NOMO-1 treated with DMSO at 0.1 percent for 48 hours (cell line): ENCODE measurements around the gene MYOZ1.
A peak's percentile ranks its signal among the peaks of the same experiment; 100 is the strongest.
"Not testable (repeated sequence)": the region's sequence is repeated elsewhere in the genome, so short reads cannot be mapped to it uniquely, and the experiment has no call there.

ENCODE experiments used
- DNase-seq: peaks from one replicate; lab custom pipeline; 2025; ENCODE audit not compliant: unreplicated experiment; lab: John Stamatoyannopoulos, UW

Gene MYOZ1

DNA sequence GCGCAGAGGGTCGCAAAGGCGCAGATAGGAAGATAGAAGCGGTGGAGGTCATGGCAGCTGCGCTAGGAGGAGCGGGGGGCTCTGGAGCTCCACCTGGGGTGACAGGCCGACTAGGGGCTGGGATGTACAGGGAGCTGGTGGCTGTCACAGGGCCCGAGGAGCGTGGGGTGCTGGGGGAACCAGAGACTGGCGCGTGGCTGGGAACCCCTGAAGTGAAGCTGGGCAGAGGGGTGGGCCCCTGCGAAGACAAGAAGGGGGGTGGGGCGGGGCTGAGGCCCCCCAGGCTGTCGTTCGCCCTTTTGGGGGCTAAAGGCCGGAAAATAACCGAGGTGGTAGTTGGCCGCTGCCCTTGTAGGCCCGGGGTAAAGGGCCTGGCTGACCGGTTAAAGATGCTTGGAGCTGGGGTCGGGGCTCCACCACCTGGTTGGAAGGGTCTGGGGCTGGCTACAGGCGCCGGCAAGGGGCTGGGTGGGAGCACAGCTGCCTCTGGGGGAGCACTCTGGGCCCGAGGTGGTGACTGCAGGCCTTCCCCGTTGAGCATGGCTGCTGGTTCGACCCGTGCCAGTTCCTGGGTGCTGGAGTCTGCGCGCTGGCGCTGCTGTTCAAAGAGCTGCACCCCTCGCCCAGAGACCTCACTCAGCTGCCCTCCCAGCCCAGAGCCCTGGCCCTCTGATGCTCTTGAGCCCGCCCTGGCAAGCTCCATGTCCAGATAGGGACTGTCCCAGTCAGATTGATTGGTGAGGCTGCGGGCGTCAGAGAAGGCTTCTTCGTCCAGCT, 6.8 kb upstream of the MYOZ1 start:
- no peak for DNase-seq

GRCh38 chr10:73647211-73647874, 6.1 kb upstream of the MYOZ1 start:
- no peak for DNase-seq

DNA sequence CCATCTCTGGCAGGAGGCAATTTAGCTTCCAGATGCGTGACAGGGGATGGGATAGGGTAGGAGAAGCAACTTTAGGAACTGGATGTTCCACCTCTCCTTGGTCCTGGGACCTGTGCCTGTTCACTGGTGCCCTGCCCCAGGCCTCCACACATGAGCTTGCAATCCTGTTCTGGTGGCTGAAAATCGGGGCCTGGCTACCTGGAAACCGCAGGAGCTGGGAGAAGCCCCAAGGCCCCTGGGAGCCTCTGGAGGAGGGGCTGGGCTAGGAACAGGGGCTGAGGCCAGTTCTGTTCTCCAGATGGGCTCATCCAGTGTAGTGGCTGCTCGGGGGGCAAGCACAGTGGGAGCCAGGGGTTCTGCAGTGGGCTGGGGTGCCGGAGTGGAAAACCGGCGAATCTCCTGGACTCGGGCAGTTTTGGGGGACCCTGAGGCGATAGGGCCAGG, 5.3 kb upstream of the MYOZ1 start:
- DNase-seq: no peak

- DNase-seq: peak; percentile 29
These were observed 4.0 kb upstream of the MYOZ1 start for GRCh38 chr10:73645251-73645650.

DNA sequence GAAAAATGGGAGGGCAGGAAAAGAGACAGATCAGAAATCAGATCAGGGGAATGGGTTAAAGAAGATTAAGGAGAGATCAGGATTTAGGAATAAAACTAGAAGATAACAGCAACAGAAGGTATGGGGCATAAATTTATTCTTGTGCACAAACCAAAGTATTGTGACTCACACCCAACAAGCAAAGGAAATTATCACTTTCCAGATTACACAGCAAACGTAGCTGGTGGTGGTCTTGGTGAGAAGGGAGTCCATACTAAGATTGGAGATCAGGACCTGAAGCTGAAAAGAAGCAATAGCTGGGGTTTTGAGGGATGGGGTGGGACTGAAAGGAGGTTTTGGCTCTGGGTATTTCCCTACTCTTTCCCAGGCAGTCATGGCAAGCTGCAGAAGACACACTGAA, 3.5 kb upstream of the MYOZ1 start:
- DNase-seq: no peak

DNA sequence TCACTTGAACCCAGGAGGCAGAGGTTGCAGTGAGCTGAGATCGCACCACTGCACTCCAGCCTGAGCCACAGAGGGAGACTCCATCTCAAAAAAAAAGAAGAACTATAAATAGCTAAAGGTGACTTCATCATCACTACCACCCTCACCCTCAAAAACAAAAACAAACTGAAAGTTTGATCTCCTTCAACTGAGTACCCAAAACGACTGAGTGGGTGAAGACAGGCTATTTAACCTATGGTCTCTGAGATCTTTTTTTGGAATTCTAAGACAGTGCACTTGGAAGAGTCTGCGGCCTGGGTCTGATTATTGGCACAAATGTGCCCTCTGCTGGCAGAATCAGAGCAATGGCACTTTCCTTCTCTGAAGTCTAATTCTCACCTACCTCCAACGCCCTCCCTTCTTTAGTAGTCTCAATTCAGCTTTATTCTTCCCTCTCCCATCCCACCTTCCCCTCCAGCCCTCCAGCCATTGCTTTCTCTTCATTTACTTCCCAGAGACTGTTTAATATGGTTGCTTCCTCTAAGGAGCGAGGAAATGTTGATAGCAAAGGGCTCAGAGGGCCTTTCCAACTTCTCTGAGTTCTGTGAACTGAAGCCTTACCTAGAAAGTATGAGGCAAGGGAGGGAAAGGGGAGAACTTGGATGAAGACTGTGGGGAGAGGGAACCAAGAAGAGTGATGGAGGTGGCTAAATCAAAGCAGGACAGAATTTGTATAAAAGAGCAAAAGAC, 2.9 kb upstream of the MYOZ1 start:
- peak; percentile 66 for DNase-seq

DNA sequence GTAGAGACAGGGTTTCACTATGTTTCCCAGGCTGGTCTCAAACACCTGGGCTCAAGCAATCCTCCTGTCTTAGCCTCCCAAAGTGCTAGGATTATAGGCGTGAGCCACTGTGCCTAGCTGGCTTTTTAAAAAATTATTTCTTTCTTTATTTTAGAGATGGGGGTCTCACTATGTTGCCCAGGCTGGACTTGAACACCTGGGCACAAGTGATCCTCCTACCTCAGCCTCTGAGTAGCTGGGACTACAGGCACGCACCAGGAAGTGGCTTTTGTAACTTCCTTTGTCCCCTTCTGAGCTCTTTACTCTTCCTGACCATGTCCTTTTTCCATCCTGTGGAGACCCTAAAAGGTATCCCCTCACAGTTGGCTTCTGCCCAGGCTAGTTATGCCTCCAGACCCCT, 2.1 kb upstream of the MYOZ1 start:
- DNase-seq: no peak

- no peak for DNase-seq
These were observed 2.0 kb downstream of the MYOZ1 start for GRCh38 chr10:73639286-73639685.

- no peak for DNase-seq
These were observed 5.5 kb downstream of the MYOZ1 start for GRCh38 chr10:73635781-73636180.

DNA sequence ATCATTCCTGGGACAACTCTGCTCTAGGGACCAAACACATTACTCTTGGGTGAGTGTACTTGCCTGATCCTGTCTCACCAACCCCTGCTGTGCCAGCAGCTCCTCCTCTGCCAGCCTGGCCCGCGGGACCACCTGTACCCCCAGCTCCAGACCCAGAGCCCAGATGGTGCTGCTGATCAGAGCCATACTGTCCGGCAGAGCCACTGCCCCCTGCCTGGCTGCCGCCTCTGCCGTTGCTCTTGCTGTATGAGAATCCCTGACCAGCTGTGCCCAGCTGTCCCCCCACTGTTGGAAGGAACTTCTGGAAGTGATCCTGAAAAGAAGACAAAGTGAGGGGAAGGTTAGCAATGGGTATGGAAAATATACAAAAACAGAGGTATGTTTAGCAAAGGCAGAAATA, 6.9 kb downstream of the MYOZ1 start:
- no peak for DNase-seq

DNA sequence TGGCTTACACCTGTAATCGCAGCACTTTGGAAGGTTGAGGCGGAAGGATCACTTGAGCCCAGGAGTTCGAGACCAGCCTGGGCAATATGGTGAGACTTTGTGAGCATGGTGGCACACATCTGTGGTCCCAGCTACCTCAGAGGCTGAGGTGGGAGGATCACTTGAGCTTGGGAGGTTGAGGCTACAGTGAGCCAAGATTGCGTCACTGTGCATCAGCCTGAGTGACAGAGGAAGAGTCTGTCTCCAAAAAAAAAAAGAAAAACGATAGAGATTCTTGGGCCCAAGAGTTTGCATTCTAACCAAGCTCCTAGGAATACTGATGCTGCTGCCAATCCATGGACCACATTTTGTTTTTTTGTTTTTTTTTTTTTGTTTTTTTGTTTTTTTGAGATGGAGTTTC, 12.1 kb downstream of the MYOZ1 start:
- DNase-seq: no peak

GRCh38 chr10:73628405-73628804, 12.9 kb downstream of the MYOZ1 start:
- no peak for DNase-seq

DNA sequence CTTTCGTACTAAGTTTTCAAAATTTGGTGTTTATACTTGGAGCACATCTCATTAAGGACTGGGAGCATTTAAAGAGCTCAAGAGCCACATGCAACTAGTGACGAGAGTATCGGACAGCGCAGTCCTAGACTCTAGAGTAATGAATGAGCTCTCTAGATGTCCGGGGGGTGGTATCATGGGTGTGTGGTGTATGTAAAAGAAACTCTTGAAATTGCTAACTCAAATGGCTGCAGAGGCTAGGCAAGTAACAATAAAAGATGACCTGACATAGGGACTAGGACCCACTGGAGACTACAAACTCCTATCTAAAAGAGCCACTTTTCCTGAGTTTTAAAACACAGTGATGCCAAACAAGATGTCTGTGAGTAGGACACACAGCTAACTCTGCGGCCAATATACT, 14.0 kb downstream of the MYOZ1 start:
- DNase-seq: no peak

- peak; percentile 97 for DNase-seq
These were observed 15.2 kb downstream of the MYOZ1 start for GRCh38 chr10:73625884-73626752.

DNA sequence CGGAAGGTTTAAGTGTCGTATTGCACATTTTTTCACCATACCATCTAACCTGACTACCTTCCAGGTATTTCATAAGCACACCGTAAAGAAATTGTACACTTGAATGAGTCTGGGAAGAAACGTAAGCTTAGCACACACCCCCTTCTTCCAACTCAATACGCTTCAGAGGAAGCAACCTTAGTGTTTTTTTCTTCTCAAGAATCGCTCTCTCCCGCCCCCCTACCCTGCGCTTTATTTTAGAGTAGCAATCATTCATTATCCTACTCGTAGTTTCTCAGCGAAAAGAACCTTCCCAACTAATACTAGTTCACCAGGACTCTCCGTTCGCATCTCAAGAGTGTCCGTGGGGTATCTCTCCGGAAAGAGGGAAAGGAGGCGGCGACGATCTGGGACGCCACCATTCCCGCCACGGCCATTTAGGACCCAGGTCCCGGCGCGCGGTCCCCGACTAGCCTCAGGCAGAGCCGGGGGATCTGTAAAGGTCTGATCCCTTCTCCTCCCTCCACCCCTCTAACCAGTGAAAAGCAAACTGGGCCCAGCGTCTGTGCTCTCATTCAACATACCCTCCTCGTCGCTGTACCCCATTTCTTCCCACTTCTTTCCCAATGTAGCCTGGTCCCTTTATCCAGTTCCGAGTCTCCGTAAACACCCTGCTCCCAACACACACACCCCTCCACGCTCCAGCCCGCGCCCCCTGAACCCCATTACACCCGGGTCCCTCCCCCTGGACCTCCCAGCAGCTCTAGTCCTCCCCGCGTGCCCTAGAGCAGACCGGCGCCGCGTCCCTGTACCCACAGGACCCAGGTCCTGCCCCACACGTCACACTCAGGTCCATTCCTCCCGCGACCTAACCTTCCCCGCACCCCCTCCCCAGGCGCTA, 16.0 kb downstream of the MYOZ1 start:
- DNase-seq: peak; percentile 7

DNA sequence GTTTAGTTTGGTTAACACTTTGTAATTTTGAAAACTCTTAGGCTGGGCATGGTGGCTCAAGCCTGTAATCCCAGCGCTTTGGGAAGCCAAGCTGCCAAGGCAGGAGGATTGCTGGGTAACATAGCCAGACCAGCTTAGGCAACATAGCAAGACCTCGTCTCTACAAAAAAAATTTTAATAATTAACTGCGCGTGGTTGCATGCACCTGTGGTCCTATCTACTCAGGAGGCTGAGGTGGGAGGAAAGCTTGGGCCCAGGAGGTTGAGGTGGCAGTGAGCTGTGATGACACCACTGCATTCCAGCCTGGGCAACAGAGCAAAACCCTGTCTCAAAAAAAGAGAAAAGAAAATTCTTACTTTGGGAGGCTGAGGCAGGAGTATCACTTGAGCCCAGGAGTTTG, 18.2 kb downstream of the MYOZ1 start:
- no peak for DNase-seq

DNA sequence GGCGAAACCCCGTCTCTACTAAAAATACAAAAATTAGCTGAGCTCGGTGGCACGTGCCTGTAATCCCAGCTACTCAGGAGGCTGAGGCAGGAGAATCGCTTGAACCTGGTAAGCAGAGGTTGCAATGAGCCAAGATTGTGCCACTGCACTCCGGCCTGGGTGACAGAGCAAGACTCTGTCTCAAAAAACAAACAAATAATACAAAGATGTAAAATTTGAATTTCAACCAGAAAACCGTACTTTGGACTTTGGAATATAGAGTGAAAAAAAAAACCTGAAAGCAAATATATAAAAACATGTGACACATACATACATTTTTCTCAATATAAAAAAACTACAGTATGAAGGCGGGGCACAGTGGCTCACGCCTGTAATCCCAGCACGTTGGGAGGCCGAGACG, 20.3 kb downstream of the MYOZ1 start:
- DNase-seq: not testable (repeated sequence)

- not testable (repeated sequence) for DNase-seq
These were observed 24.1 kb downstream of the MYOZ1 start for GRCh38 chr10:73617143-73617542.

GRCh38 chr10:73614720-73615119, 26.6 kb downstream of the MYOZ1 start:
- no peak for DNase-seq

DNA sequence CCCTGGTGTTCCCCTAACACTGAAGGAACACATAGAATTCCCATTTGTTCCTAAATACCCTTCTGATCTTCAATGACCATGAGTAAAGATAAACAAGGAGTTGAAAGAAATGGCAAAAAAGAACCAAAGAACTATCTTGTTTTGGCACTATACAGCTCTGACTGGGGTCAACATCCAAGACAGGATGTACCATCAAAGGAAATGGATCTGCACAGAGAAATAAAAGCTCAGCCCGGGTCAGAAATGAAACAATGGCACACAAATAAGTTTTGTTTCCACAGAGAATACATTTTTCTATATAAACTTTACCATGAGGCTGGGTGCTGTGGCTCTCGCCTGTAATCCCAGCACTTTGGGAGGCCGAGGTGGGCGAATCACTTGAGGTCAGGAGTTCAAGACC, 32.2 kb downstream of the MYOZ1 start:
- DNase-seq: no peak
